ENCODE results near the gene PLD4.
"Not testable (repeated sequence)": the region's sequence is repeated elsewhere in the genome, so short reads cannot be mapped to it uniquely, and the experiment has no call there.

PLD4 gene

GRCh38 chr14:104886690-104887622, 37.7 kb upstream of the PLD4 start:
- no peak for DNase-seq

DNA sequence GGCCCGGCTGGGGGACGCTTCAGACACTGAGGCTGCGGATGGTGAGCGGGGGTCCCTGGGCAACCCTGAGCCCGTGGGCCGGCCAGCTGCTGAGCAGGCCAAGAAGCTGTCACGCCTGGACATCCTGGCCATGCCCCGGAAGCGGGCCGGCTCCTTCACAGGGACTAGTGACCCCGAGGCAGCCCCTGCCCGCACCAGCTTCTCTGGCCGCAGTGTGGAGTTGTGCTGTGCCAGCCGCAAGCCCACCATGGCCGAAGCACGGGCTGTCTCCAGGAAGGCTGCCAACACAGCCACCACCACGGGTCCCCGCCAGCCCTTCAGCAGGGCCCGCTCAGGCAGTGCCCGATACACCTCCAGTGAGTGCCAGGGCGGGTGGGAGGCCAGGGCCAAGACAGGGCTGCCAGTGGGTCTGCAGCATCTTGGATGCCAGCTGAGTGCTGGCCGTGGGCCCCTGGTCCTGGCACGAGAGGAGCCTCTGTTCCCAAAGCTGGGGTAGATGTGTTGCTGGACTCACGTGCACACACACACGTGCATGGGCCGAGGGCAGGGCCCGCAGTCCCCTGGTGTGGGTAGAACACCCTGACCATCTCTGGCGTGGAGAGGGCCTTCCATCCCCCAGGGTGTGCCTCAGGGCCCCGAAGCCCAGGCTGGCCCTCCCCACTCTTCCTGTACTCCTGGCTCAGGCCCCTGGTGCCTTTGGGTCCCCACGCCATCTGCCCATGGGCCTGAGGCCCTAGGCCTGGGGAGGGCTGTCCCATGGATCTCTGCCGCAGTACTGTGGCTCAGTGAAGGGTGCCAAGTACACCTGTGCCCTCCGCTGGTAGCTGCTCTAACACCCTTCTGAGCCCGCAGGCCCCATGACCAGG, 36.8 kb upstream of the PLD4 start:
- no peak for DNase-seq

DNA sequence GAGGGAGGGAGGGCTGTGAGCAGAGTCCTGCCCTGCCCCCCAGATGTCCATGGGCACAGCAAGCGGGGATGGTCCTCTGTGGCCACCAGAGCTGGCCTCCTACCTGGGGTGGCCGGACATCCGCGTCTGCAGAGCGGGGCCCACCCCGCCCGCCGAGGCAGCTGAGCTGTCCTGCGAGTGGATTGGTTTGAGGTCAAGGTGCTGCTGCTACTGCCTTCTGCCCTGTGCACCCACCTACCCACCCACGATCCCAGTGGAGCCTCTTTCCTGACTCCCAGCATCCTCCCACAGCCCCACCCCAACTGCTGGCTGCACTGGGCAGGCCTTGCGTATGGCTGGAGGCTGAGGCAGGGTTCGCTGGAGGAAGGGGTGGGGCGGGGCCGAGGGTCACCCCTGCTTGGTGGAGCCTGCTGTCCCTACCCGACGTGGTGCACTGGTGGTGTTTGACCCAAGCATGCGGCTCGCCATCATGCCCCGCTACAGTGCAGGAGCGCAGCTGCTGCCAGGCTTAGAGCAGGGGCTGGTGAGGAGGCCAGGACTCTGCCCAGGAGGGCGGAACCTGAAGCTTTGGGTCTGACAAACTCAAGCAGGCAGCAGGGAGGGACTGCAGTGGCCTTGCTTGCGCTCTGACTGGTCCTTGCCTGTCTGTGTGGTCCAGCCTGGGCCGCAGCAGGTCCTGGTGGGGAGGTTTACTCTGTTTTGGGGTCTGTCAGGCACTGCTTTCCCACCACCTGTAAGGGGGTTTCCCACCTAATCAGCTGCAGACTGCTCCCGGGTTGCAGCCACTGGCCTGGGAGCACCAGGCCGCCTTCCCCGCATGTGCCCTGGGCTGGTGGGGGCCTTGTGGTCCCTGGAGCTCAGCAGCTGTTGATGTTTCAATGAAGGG, 35.9 kb upstream of the PLD4 start:
- no peak for DNase-seq

DNA sequence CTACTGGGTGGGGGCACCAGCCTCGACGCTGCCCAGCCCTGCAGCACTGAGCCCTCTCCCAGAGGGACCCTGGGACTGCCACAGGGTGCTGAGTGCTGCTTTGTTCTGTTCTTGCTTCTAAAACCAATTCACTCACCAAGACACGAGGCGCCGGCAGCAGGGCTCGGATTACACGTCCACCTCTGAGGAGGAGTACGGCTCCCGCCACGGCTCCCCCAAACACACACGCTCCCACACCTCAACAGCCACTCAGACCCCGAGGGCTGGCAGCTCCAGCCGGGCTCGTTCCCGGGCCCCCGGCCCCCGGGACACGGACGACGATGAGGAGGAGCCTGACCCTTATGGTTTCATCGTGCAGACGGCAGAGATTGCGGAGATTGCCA, 35.3 kb upstream of the PLD4 start:
- no peak for DNase-seq

- DNase-seq: not testable (repeated sequence)
Observed at GRCh38 chr14:104890292-104890691, 34.4 kb upstream of the PLD4 start.

DNA sequence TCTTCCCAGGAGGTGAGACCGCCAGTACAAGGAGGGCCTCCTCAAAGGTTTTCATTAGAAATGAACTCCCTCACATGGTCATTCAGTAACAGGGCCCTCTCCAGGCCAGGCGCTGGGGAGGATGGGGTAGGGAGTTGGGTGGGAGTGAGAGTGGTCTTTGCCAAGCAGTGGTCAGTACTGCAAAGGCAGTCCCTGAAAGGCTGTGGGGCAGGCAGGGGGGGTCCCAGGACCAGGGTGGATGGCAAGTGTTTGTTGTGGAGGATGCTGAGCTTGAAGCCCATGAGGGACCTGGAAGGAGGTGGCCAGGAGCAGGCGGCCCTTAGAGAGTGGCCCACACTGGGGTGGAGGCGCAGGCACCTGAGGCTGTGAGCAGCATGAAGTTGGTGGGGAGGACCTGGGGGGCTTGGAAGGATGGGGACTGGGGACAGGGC, 33.5 kb upstream of the PLD4 start:
- no peak for DNase-seq

GRCh38 chr14:104891664-104892530, 32.8 kb upstream of the PLD4 start:
- DNase-seq: no peak

GRCh38 chr14:104892531-104893434, 31.9 kb upstream of the PLD4 start:
- DNase-seq: no peak

DNA sequence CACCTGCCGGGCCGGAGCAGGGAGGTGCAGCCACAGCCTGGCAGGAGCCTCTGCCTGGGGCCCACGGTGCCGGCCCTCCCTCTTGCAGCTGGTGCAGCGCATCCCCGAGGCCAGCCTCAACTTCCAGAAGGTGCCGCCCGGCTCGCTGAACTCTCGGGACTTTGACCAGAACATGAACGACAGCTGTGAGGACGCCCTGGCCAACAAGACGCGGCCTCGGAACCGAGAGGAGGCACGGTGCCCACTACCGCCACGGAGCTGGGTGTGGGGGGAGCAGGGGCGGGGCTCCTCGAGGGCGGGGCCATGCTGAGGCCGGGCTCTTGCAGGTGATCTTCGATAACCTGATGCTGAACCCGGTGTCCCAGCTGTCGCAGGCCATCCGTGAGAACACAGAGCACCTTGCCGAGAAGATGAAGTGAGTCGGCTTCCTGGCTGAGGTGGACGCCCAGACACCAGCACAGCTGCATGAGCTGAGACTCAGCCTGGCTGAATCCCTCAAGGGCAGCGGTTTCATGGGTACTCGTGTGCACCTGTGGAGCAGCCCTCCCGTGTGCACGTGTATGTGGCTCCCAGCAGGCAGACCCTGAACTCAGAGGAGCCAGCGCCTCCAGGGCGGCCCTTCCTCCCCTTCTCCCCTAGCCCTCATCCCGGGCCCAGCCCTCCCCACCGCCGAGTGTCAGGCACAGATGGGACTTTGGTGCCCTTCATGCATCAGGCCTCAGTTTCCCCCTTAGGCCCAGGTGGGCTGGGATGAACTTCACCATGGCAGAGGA, 31.1 kb upstream of the PLD4 start:
- no peak for DNase-seq

- no peak for DNase-seq
Observed at GRCh38 chr14:104894331-104895206, 30.1 kb upstream of the PLD4 start.

DNA sequence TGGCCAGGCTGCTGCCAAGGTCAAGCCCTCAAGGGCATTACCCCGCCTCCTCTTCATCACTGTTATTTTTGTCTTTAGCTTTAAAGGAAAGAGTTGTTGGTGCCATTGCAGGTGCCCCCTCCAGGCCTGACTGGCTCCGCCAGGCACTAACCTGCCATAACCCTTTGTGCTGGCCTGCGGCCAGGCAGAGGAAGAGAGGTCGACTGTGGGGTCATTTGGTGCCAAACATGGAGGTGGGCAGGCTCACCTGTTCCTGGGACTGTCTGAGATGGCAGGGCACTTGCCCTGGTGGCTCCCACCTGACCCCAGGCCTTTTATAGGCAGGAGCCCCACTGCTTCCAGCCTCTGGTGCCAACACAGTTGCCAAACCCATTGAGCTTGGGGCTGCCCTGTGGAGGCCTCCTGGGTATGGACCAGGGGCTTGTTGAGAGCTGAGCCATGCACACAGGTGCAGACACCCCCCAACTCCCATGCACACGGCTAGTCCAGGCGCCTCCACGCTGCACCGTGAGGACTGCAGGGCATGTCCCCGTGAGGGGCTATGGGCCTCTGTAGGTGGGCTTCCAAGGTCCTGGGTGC, 29.4 kb upstream of the PLD4 start:
- DNase-seq: no peak

- no peak for DNase-seq
Observed at GRCh38 chr14:104895786-104896661, 28.7 kb upstream of the PLD4 start.

- DNase-seq: no peak
Observed at GRCh38 chr14:104897330-104898194, 27.1 kb upstream of the PLD4 start.

GRCh38 chr14:104898195-104898558, 26.5 kb upstream of the PLD4 start:
- no peak for DNase-seq

DNA sequence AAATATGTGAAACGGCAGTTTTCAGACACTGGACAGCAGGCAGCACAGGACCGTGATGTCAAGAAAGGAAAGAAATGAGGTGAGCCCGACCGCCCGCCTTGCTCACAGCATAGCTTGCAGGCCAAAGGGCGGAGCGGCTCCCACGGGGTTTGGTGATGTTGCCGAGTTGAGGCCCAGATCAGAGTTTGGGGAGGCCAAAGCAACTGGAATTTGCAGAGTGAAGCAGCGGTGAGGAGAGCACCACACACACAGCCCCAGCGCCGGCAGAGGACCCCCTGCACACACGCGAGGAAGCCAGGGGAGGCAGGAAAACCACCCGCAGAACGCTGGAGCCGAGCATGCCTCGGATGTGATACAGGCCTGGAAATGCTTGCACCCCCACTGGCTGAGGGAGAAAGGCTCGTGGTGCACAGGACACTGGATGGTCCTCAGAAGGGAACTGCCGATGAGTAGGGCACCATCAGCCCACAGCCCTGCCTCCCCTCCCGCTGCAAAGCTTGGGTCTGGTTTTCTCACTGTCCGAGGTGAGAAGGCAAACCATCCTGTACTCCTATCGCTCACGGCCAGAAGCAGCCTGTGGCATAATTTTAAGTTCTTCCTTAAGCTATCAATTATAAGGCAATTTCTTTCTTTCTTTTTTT, 25.7 kb upstream of the PLD4 start:
- no peak for DNase-seq

DNA sequence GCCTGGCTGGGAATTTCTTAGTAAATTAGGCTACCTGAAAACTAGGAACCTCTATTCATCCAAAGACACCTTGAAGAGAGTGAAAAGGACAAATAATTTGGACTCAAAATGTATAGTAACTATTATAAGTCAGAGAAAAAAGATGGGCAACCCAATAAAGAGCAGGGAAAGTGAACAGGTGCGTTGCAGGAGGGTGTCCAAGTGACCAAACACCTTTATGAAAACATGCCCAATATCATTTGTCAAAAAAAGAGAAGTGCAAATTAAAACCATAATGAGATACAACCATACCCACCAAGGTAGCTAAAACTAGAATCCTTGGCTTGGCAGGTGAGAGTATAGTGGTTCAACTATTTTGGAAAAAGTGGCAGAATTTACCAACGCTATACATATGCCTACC, 24.9 kb upstream of the PLD4 start:
- DNase-seq: no peak

All from CD4-positive, alpha-beta T cell treated with Interleukin-6 for 4 hours (primary cell).